Lower leg skin (tissue), 4 donors: ENCODE data around the gene MRPL33. TPM values are rescaled to one million over a fixed set of nuclear protein-coding genes. Genes with fewer than 3 reads are reported as not detected.

Experiments
- DNase-seq, 2 donors: peaks; one replicate each; pipeline ENCODE4 v3.0.0-alpha.2; 2019; ENCODE audit warnings: low spot score in 2 of 2
- H3K4me3 ChIP-seq: fragments of 200-600 bp; sonication (generic); 2 replicates; pipeline ENCODE4 v1.5.1; 2017; ENCODE audit warnings: mild to moderate bottlenecking, low read depth; ENCODE audit not compliant: poor library complexity, severe bottlenecking
- POLR2A ChIP-seq, 2 donors: fragments of 450-650 bp; IDR thresholded peaks; one replicate each; pipeline ENCODE4 v1.6.1; 2016 to 2017; ENCODE audit warnings: antibody characterized with exemption in 2 of 2, mild to moderate bottlenecking in 1 of 2, moderate library complexity in 1 of 2
- WGBS, 2 donors: methylation state at CpG; one replicate each; pipeline ENCODE4 v1.1.5; 2018; 5-methylcytosine and 5-hydroxymethylcytosine counted together
- intact Hi-C: fragments of 100-400 bp; cut with DNase I; formaldehyde crosslinking; loops from one replicate; pipeline ENCODE4 v1.15.0; 2023; ENCODE audit warnings: low total_unique reads
- total RNA-seq, 4 donors: library from RNA; depleted of rRNA; stranded (reverse); fragments of >200 nt; gene quantifications; one replicate each; pipeline ENCODE4 v1.1.0, GENCODE V29; 2016
- TF ChIP-seq, protein P1 (sequence below), 3 donors: fragments of 450-650 bp; IDR thresholded peaks; one replicate each; pipeline ENCODE4 v1.5.1; 2016; ENCODE audit warnings: antibody characterized with exemption in 3 of 3, mild to moderate bottlenecking in 3 of 3, moderate library complexity in 2 of 3

Gene MRPL33
- total RNA-seq, 4 donors from 2014 or later, result 43.3 to 64.9 (median 54.5) TPM

DNA sequence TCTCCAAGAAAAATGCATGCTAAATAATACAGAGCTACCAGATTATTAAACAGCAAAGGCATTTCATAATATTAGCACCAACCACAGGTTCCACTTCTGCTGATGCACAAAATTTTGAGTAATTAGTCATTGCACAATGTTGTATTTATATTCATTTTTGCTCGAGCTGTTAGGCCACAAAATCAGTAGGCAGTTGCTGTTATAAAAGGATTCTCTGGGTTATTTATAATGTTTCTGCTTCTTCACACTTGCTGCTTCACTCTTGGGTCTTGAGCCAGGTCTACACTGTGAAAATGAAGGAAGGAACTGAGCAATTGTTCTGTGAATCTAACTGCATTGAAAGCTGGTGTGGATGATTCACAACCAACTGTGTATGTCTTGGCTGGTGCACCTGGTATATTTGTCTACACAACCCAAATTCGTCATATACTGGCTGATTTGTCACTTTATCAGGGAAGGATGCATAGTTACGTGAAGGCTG lies 38.3 kb downstream of the MRPL33 start:
- intact Hi-C loops, result no loop called here
- TF ChIP-seq POLR2A (IDR thresholded peaks at IDR 0.05), result no peak
- TF ChIP-seq, protein P1, sequence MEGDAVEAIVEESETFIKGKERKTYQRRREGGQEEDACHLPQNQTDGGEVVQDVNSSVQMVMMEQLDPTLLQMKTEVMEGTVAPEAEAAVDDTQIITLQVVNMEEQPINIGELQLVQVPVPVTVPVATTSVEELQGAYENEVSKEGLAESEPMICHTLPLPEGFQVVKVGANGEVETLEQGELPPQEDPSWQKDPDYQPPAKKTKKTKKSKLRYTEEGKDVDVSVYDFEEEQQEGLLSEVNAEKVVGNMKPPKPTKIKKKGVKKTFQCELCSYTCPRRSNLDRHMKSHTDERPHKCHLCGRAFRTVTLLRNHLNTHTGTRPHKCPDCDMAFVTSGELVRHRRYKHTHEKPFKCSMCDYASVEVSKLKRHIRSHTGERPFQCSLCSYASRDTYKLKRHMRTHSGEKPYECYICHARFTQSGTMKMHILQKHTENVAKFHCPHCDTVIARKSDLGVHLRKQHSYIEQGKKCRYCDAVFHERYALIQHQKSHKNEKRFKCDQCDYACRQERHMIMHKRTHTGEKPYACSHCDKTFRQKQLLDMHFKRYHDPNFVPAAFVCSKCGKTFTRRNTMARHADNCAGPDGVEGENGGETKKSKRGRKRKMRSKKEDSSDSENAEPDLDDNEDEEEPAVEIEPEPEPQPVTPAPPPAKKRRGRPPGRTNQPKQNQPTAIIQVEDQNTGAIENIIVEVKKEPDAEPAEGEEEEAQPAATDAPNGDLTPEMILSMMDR (IDR thresholded peaks at IDR 0.05), result no peak
- WGBS, 2 donors, result 36 to 44% methylated on average over 3 of the region's 3 CpGs
- DNase-seq, result no peak
- no peak overlapping the region for H3K4me3 ChIP-seq

DNA sequence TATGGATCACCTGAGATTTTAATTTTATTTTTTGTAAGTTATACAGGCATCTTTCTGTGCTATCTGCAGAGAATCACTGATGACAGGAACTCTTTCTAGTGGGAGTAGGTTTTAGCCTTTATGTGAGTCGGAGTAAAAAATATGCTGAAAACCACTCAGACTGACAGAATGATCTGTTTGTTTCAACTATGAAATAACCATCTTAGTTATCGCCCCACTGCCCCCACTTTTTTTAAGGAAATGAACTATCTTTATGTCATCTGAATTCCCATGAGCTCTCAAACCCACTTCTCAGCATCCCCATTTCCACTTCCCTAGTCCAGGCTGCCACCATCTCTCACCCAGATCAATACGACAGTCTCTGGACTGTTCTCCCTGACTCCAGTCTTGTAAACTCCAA lies 38.9 kb downstream of the MRPL33 start:
- no peak for TF ChIP-seq POLR2A (IDR thresholded peaks at IDR 0.05)
- TF ChIP-seq, protein P1 (IDR thresholded peaks at IDR 0.05), result no peak
- intact Hi-C loops, result no loop called here
- no peak overlapping the region for H3K4me3 ChIP-seq
- 89 to 90% methylated on average over 3 of the region's 3 CpGs for WGBS, 2 donors
- DNase-seq, result no peak

DNA sequence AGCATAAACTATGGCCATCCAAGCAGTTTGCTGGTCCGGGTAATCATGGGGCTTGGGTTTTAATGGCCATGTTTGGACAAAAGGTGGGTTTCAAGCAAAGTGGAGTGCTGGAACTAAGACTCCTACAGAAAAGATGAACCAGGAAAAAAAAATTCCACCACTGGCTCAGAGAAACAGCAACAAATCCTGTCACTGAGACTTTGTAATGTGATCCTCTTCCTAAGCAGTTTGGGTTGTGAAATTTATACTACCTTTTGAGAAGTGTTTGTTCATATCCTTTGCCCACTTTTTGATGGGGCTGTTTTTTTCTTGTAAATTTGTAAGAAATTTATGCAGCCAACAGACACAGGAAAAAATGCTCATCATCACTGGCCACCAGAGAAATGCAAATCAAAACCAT lies 40.2 kb downstream of the MRPL33 start:
- no peak overlapping the region for H3K4me3 ChIP-seq
- intact Hi-C loops, result no loop called here
- 97 to 100% methylated on average over 1 of the region's 1 CpG for WGBS, 2 donors
- DNase-seq, result no peak
- TF ChIP-seq, protein P1 (IDR thresholded peaks at IDR 0.05), result no peak
- TF ChIP-seq POLR2A (IDR thresholded peaks at IDR 0.05), result no peak

DNA sequence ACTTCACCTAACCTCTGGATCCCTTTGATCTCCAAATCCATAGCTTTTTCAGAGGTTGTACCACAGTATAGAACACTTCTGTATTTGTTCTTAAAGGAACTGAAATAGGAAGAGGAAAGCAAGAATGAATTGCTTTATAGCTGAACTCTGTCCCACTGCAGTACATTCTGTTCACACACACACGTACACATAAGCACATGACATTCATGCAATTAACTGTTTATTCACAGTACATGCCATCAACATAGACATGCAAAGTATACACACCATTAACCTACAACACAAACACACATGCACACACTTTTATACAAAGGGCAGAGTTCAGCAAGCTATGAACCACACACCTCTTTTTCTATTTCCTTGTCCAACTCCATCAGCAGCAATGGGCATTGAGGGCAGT lies 43.2 kb downstream of the MRPL33 start:
- WGBS, 2 donors, result 50 to 53% methylated on average over 1 of the region's 1 CpG
- no peak for DNase-seq
- intact Hi-C loops, result no loop called here
- H3K4me3 ChIP-seq, result no peak overlapping the region
- TF ChIP-seq, protein P1 (IDR thresholded peaks at IDR 0.05), result no peak
- no peak for TF ChIP-seq POLR2A (IDR thresholded peaks at IDR 0.05)

DNA sequence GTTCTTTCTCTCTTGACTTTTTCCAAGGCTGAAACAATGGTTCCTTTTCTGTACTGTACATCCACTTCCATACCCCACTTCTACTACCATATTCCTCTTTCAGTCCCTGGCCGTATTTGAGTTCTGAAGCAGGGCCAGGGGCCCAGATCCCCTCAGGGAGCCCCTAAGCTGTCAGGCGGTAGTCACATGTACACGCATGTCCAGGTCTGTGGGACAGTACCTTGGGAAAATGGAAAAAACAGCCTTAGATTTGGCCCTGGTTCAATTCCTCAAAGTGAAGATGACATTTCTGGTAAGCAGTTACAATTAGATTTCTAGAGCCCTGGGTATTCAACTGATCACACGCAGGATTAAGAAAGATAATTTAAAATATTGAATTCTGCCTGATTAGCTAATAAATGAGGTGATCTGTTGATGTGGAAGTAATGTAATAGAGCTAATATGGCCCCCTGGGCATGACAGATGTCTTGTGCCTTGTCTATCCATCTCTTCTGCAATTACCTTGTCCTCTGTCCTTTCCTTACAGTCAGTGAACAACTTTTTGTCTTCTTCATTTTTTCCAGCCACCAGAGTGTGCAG lies 44.4 kb downstream of the MRPL33 start:
- intact Hi-C loops, result no loop called here
- no peak overlapping the region for H3K4me3 ChIP-seq
- no peak for TF ChIP-seq POLR2A (IDR thresholded peaks at IDR 0.05)
- TF ChIP-seq, protein P1 (IDR thresholded peaks at IDR 0.05), result no peak
- 92 to 93% methylated on average over 4 of the region's 4 CpGs for WGBS, 2 donors
- no peak for DNase-seq

DNA sequence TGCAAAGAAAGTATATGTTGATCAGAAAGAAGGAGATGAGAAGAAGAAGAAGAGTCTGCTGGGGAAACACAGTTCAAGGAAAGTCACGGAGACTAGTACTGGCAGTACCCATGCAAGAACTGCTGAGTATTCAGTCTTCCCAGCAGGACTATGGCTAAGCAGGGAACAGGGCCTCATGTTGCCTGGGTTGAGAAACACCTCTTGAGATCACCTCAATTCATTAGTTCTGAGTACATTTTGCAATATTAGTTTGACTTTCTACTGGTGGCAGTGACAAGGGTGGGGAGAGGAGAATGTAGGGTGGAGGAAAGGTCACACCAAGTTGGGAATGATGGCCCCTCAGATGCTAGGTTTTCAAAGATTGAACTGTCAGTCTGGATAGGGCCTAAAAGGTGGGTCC lies 50.5 kb downstream of the MRPL33 start:
- intact Hi-C loops, result no loop called here
- DNase-seq, result no peak
- 96% methylated on average over 1 of the region's 1 CpG for WGBS, 2 donors
- H3K4me3 ChIP-seq, result no peak overlapping the region
- TF ChIP-seq, protein P1 (IDR thresholded peaks at IDR 0.05), result no peak
- no peak for TF ChIP-seq POLR2A (IDR thresholded peaks at IDR 0.05)
